CD4-positive, alpha-beta memory T cell (primary cell): Measurements from ENCODE around the gene ETV2. TPM values are rescaled to one million over a fixed set of nuclear protein-coding genes. Genes with fewer than 3 reads are reported as not detected.
"Not testable (repeated sequence)": the region's sequence is repeated elsewhere in the genome, so short reads cannot be mapped to it uniquely, and the experiment has no call there.

Experiments used
- CTCF ChIA-PET: fragments of 350-600 bp; sonication (Branson Sonifier 250); formaldehyde crosslinking; loops from one replicate; lab custom pipeline; 2021; ENCODE audit warnings: inconsistent platforms; ENCODE audit not compliant: partially characterized antibody; lab: Charles Lee
- POLR2A ChIA-PET: fragments of 350-600 bp; sonication (Branson Sonifier 250); formaldehyde crosslinking; loops from one replicate; lab custom pipeline; 2021; ENCODE audit not compliant: partially characterized antibody; lab: Charles Lee
- DNase-seq, 5 donors: peaks; one replicate each; pipeline versions ENCODE4 v3.0.0 to v3.0.0-alpha.2; 2020 to 2022; ENCODE audit warnings: mixed read lengths in 1 of 5
- H3K27ac ChIP-seq: one replicate; pipeline ENCODE4 v1.7.0; 2013; ENCODE audit warnings: low read depth, low read length
- H3K27me3 ChIP-seq: 2 replicates; pipeline ENCODE4 v1.7.0; 2013; ENCODE audit warnings: mild to moderate bottlenecking, low read length, moderate library complexity; ENCODE audit not compliant: insufficient read depth
- H3K36me3 ChIP-seq: 2 replicates; pipeline ENCODE4 v1.7.0; 2013; ENCODE audit warnings: mild to moderate bottlenecking, low read length, moderate library complexity; ENCODE audit not compliant: insufficient read depth
- H3K4me1 ChIP-seq: 2 replicates; pipeline ENCODE4 v1.7.0; 2013; ENCODE audit warnings: mild to moderate bottlenecking, low read length, moderate library complexity; ENCODE audit not compliant: insufficient read depth
- H3K4me3 ChIP-seq, 2 donors: one replicate each; pipeline ENCODE4 v1.7.0; 2013; ENCODE audit warnings: low read length in 2 of 2, mild to moderate bottlenecking in 1 of 2
- H3K9me3 ChIP-seq, 2 donors: one replicate each; pipeline ENCODE4 v1.7.0; 2013; ENCODE audit warnings: low read length in 2 of 2, control low read depth in 1 of 2; ENCODE audit not compliant: control insufficient read depth in 1 of 2
- H3K27ac Mint-ChIP-seq, 7 donors: one replicate each; pipeline ENCODE4 v1.8.0; 2020 to 2021; ENCODE audit warnings: mixed read lengths in 7 of 7, mild to moderate bottlenecking in 6 of 7, inconsistent platforms in 3 of 7, moderate library complexity in 3 of 7
- H3K27me3 Mint-ChIP-seq, 2 donors: one replicate each; pipeline ENCODE4 v1.8.0; 2020 to 2021; ENCODE audit warnings: mixed read lengths in 2 of 2
- H3K36me3 Mint-ChIP-seq, 2 donors: one replicate each; pipeline ENCODE4 v1.8.0; 2020 to 2021; ENCODE audit warnings: mixed read lengths in 2 of 2, inconsistent platforms in 1 of 2, mild to moderate bottlenecking in 1 of 2
- H3K4me1 Mint-ChIP-seq, 4 donors: one replicate each; pipeline ENCODE4 v1.8.0; 2020 to 2021; ENCODE audit warnings: mixed read lengths in 4 of 4, mild to moderate bottlenecking in 1 of 4
- H3K4me3 Mint-ChIP-seq, 8 donors: one replicate each; pipeline ENCODE4 v1.8.0; 2020 to 2021; ENCODE audit warnings: mixed read lengths in 8 of 8, mild to moderate bottlenecking in 7 of 8, moderate library complexity in 6 of 8, inconsistent platforms in 3 of 8
- H3K9me3 Mint-ChIP-seq, 8 donors: one replicate each; pipeline ENCODE4 v1.8.0; 2020 to 2021; ENCODE audit warnings: mixed read lengths in 8 of 8, mild to moderate bottlenecking in 5 of 8, inconsistent platforms in 3 of 8, moderate library complexity in 1 of 8
- intact Hi-C: fragments of 100-400 bp; cut with micrococcal nuclease; formaldehyde crosslinking; loops from one replicate; pipeline ENCODE4 v1.15.1; 2023
- polyA plus RNA-seq, 2 donors: library from polyadenylated mRNA; unstranded; fragments of 300-500 nt; fragmentation: Illumina TruSeq; gene quantifications; one replicate each; pipeline ENCODE4 v1.2.3, GENCODE V29; 2021
- total RNA-seq, 2 experiments: library from RNA; stranded (reverse); gene quantifications; one replicate each; pipeline ENCODE4 v1.2.3, GENCODE V29; 2021

Gene ETV2
- total and polyA plus RNA-seq, 4 experiments from 2014 or later: 1.1 to 1.3 (median 1.2) TPM; not detected in 1

GRCh38 chr19:35673121-35673804 lies 31.7 kb downstream of the ETV2 start:
- Mint-ChIP-seq H3K9me3 (peaks cover 0 to 2% (median 0%) of the 10 kb centered on the region in 8 donors), H3K36me3 (no peaks in the 10 kb centered on the region), H3K4me1 (peaks cover 7 to 10% (median 9%) of the 10 kb centered on the region in 4 donors), H3K4me3 (peak overlapping the region; percentile 75 to 87 (median 78)), H3K27ac (peak overlapping the region; percentile 43 to 71 (median 58)), H3K27me3 (peaks cover 16 to 19% of the 10 kb centered on the region in 2 donors)
- H3K27ac ChIP-seq: no peak overlapping the region
- no peaks in the 10 kb centered on the region for H3K9me3 ChIP-seq
- intact Hi-C loops: no loop called here
- H3K27me3 ChIP-seq: no peaks in the 10 kb centered on the region
- POLR2A ChIA-PET: interaction anchor here (0.5 to 1.4 kb wide), 5 partner anchors 11 to 257 kb away, joined by 3 to 9 read pairs (median 3); partner anchors contain the start of gene COX6B1
- no peaks in the 10 kb centered on the region for H3K36me3 ChIP-seq
- H3K4me1 ChIP-seq: peaks cover 3% of the 10 kb centered on the region
- DNase-seq: peak; percentile 15 to 63 (median 24)
- CTCF ChIA-PET: interaction anchor here (0.8 to 1.5 kb wide), 6 partner anchors 19 to 320 kb away, joined by 3 to 6 read pairs (median 3); partner anchors contain the start of gene COX6B1
- peak overlapping the region in 1 of 2 donors; percentile 12 for H3K4me3 ChIP-seq

DNA sequence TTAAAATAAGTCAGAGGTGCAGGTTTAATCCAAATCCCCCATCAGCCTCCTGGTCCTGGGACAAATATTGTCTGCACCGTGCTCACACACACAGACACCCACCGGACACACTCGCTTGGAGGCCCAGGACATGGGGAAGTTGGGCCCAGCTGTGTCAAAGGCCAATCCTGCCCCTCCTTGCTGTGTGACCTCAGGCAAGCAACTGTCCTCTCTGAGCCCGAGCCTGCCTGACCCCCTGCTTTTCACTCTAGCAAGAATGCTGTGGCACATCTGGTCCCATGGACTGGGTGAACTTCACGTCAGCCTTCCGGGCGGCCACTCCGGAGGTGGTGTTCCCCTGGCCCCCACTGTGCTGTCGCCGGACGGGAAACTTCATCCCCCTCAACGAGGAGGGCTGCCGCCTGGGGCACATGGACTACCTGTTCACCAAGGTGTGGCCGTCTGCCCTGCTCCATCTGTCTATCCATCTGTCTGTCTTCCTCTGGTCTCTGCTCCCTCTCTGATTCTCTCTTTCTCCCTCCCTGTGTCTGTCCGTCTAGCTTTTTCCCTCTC lies 34.1 kb downstream of the ETV2 start:
- H3K36me3 ChIP-seq: no peaks in the 10 kb centered on the region
- ChIA-PET CTCF (no interaction called here), POLR2A (interaction anchor here (0.6 kb wide), 1 partner anchor 14 kb away, joined by 3 read pairs; no protein-coding TSS in a partner anchor)
- Mint-ChIP-seq H3K36me3 (no peaks in the 10 kb centered on the region), H3K27me3 (peaks cover 9 to 11% of the 10 kb centered on the region in 2 donors), H3K9me3 (peaks cover 0 to 1% (median 0%) of the 10 kb centered on the region in 8 donors), H3K4me1 (peaks cover 7 to 10% (median 9%) of the 10 kb centered on the region in 4 donors), H3K4me3 (peak overlapping the region in 1 of 8 donors; percentile 6), H3K27ac (peak overlapping the region in 1 of 7 donors; percentile 85)
- DNase-seq: no peak
- H3K9me3 ChIP-seq: no peaks in the 10 kb centered on the region
- peaks cover 3% of the 10 kb centered on the region for H3K4me1 ChIP-seq
- H3K27ac ChIP-seq: no peak overlapping the region
- no peaks in the 10 kb centered on the region for H3K27me3 ChIP-seq
- intact Hi-C loops: no loop called here
- H3K4me3 ChIP-seq: no peak overlapping the region

- Mint-ChIP-seq H3K4me1 (peaks cover 0 to 5% (median 2%) of the 10 kb centered on the region in 4 donors), H3K36me3 (no peaks in the 10 kb centered on the region), H3K4me3 (no peak overlapping the region), H3K9me3 (no peaks in the 10 kb centered on the region), H3K27ac (no peak overlapping the region), H3K27me3 (no peaks in the 10 kb centered on the region)
- Histone ChIP-seq H3K27ac (no peak overlapping the region), H3K27me3 (no peaks in the 10 kb centered on the region), H3K36me3 (no peaks in the 10 kb centered on the region), H3K9me3 (no peaks in the 10 kb centered on the region), H3K4me1 (no peaks in the 10 kb centered on the region), H3K4me3 (no peak overlapping the region)
- intact Hi-C loops: no loop called here
- ChIA-PET CTCF (no interaction called here), POLR2A (no interaction called here)
- no peak for DNase-seq
These were observed 48.3 kb downstream of the ETV2 start for GRCh38 chr19:35689836-35690235.

GRCh38 chr19:35691106-35691505 lies 49.6 kb downstream of the ETV2 start:
- CTCF ChIA-PET, H3K27ac Mint-ChIP-seq: not testable (repeated sequence)

GRCh38 chr19:35692010-35692409 lies 50.5 kb downstream of the ETV2 start:
- POLR2A ChIA-PET: no interaction called here
- H3K27ac ChIP-seq: no peak overlapping the region
- H3K4me1 Mint-ChIP-seq: peaks cover 0 to 5% (median 2%) of the 10 kb centered on the region in 4 donors
- no peak overlapping the region for H3K4me3 ChIP-seq
- CTCF ChIA-PET: interaction anchor here (0.6 to 4.1 kb wide), 19 partner anchors 10 to 239 kb away, joined by 3 to 54 read pairs (median 5); partner anchors contain the start of genes COX6B1, LIN37 and ZBTB32
- intact Hi-C loops: no loop called here
- no peak overlapping the region for H3K4me3 Mint-ChIP-seq
- H3K36me3 Mint-ChIP-seq: no peaks in the 10 kb centered on the region
- H3K27me3 ChIP-seq: no peaks in the 10 kb centered on the region
- no peaks in the 10 kb centered on the region for H3K36me3 ChIP-seq
- DNase-seq: no peak
- H3K4me1 ChIP-seq: no peaks in the 10 kb centered on the region
- no peaks in the 10 kb centered on the region for H3K27me3 Mint-ChIP-seq
- no peaks in the 10 kb centered on the region for H3K9me3 Mint-ChIP-seq
- no peaks in the 10 kb centered on the region for H3K9me3 ChIP-seq
- H3K27ac Mint-ChIP-seq: no peak overlapping the region

More at GRCh38 chr19:35691106-35691505, 49.6 kb downstream of the ETV2 start:
- H3K27ac ChIP-seq, H3K9me3 Mint-ChIP-seq, H3K4me3 Mint-ChIP-seq, H3K4me1 ChIP-seq, DNase-seq, H3K36me3 ChIP-seq, H3K4me1 Mint-ChIP-seq, H3K9me3 ChIP-seq, H3K36me3 Mint-ChIP-seq, POLR2A ChIA-PET, H3K4me3 ChIP-seq, intact Hi-C loops, H3K27me3 Mint-ChIP-seq, H3K27me3 ChIP-seq: not testable (repeated sequence)

- no peaks in the 10 kb centered on the region for H3K36me3 ChIP-seq
- Mint-ChIP-seq H3K36me3 (no peaks in the 10 kb centered on the region), H3K4me3 (peak overlapping the region in 1 of 8 donors; percentile 57), H3K4me1 (peaks cover 0 to 5% (median 2%) of the 10 kb centered on the region in 4 donors), H3K27me3 (no peaks in the 10 kb centered on the region), H3K27ac (peak overlapping the region in 1 of 7 donors; percentile 16), H3K9me3 (no peaks in the 10 kb centered on the region)
- H3K27me3 ChIP-seq: no peaks in the 10 kb centered on the region
- no peaks in the 10 kb centered on the region for H3K9me3 ChIP-seq
- no peak overlapping the region for H3K4me3 ChIP-seq
- no peak for DNase-seq
- ChIA-PET CTCF (interaction anchor here (0.7 to 4.1 kb wide), 17 partner anchors 9 to 238 kb away, joined by 3 to 54 read pairs (median 5); partner anchors contain the start of genes COX6B1, LIN37 and ZBTB32), POLR2A (interaction anchor here (0.9 kb wide), 1 partner anchor 51 kb away, joined by 3 read pairs; no protein-coding TSS in a partner anchor)
- H3K4me1 ChIP-seq: no peaks in the 10 kb centered on the region
- intact Hi-C loops: loop anchor here (1.0 kb wide), 6 partner anchors 9 to 238 kb away; partner anchors contain the start of gene ARHGAP33
- H3K27ac ChIP-seq: no peak overlapping the region
These were observed 51.9 kb downstream of the ETV2 start for GRCh38 chr19:35693422-35693821.
